ENCODE results near the gene CS.

The CS gene

GRCh38 chr12:56247923-56248322 is 52.2 kb downstream of the CS start:
- DNase-seq (ENCODE audit: low spot score) = no peak

- no peak for DNase-seq (ENCODE audit: low spot score)
These were observed 55.6 kb downstream of the CS start for GRCh38 chr12:56244494-56244893.

GRCh38 chr12:56243731-56244181 is 56.4 kb downstream of the CS start:
- DNase-seq (ENCODE audit: low spot score) = peak; percentile 44

- no peak for DNase-seq (ENCODE audit: low spot score)
These were observed 57.1 kb downstream of the CS start for GRCh38 chr12:56242986-56243385.

GRCh38 chr12:56241424-56242303 is 58.5 kb downstream of the CS start:
- no peak for DNase-seq (ENCODE audit: low spot score)

- no peak for DNase-seq (ENCODE audit: low spot score)
These were observed 62.6 kb downstream of the CS start for GRCh38 chr12:56237552-56237951.

- no peak for DNase-seq (ENCODE audit: low spot score)
These were observed 63.1 kb downstream of the CS start for GRCh38 chr12:56236985-56237384.

- no peak for DNase-seq (ENCODE audit: low spot score)
These were observed 64.0 kb downstream of the CS start for GRCh38 chr12:56236091-56236490.

GRCh38 chr12:56234746-56235436 is 65.2 kb downstream of the CS start:
- no peak for DNase-seq (ENCODE audit: low spot score)

- no peak for DNase-seq (ENCODE audit: low spot score)
These were observed 68.9 kb downstream of the CS start for GRCh38 chr12:56231184-56231582.

- no peak for DNase-seq (ENCODE audit: low spot score)
These were observed 69.5 kb downstream of the CS start for GRCh38 chr12:56230432-56231183.

GRCh38 chr12:56229916-56230431 is 70.2 kb downstream of the CS start, which contains the start of gene SLC39A5:
TSS of gene SLC39A5 (plus strand) at chr12:56230051. CDS start at chr12:56231275, 1,224 bp downstream.
- DNase-seq (ENCODE audit: low spot score) = no peak

GRCh38 chr12:56229082-56229481 is 71.0 kb downstream of the CS start:
- no peak for DNase-seq (ENCODE audit: low spot score)

- DNase-seq (ENCODE audit: low spot score) = no peak
These were observed 75.2 kb downstream of the CS start for GRCh38 chr12:56224954-56225353.

- DNase-seq (ENCODE audit: low spot score) = peak; percentile 100
These were observed 75.9 kb downstream of the CS start, which contains the start of gene NABP2 for GRCh38 chr12:56224102-56224701. TSS of gene NABP2 (plus strand) at chr12:56224342. CDS start at chr12:56224857, 515 bp downstream.

GRCh38 chr12:56223571-56224101 is 76.5 kb downstream of the CS start:
- no peak for DNase-seq (ENCODE audit: low spot score)

- no peak for DNase-seq (ENCODE audit: low spot score)
These were observed 77.6 kb downstream of the CS start for GRCh38 chr12:56222531-56222895.

- DNase-seq (ENCODE audit: low spot score) = peak; percentile 98
These were observed 78.2 kb downstream of the CS start, which contains the start of gene RNF41 for GRCh38 chr12:56221757-56222530. TSS of gene RNF41 (minus strand) at chr12:56221922. CDS start at chr12:56214047, 7,875 bp downstream.

All from hepatic stellate cell (primary cell).